ENCODE results near the gene PARD3B. TPM values are rescaled to one million over a fixed set of nuclear protein-coding genes. Genes with fewer than 3 reads are reported as not detected.

The PARD3B gene
- total and polyA plus RNA-seq, 3 experiments from 2014 or later, result 0.11 to 0.26 TPM; not detected in 1

GRCh38 chr2:205361272-205361671 lies 816.0 kb downstream of the PARD3B start:
- Histone ChIP-seq H3K4me1 (ENCODE audit: insufficient read depth, low read length) (no peaks in the 10 kb centered on the region), H3K27me3 (ENCODE audit: insufficient read depth, low read length, poor library complexity, severe bottlenecking) (no peaks in the 10 kb centered on the region), H3K36me3 (ENCODE audit: insufficient read depth, low read length) (no peaks in the 10 kb centered on the region), H3K9me3 (ENCODE audit: low read length) (no peaks in the 10 kb centered on the region), H3K4me3 (ENCODE audit: low read length) (no peak overlapping the region), H3K27ac (ENCODE audit: low read depth, low read length) (no peak overlapping the region)
- ChIA-PET CTCF (no interaction called here), POLR2A (interaction anchor here (0.6 kb wide), 1 partner anchor 197 kb away, joined by 3 read pairs; no protein-coding TSS in a partner anchor)
- H3K4me1 Mint-ChIP-seq, result no peaks in the 10 kb centered on the region
- H3K27me3 Mint-ChIP-seq, result peaks cover 0 to 1% of the 10 kb centered on the region in 2 donors
- no peaks in the 10 kb centered on the region for H3K36me3 Mint-ChIP-seq
- no peak overlapping the region for H3K27ac Mint-ChIP-seq
- peaks cover 0 to 2% (median 0%) of the 10 kb centered on the region in 5 donors for H3K9me3 Mint-ChIP-seq
- no peak for DNase-seq
- no peak overlapping the region for H3K4me3 Mint-ChIP-seq

GRCh38 chr2:205361970-205362369 lies 816.7 kb downstream of the PARD3B start:
- peaks cover 0 to 1% of the 10 kb centered on the region in 2 donors for H3K27me3 Mint-ChIP-seq
- no peaks in the 10 kb centered on the region for H3K4me1 ChIP-seq (ENCODE audit: insufficient read depth, low read length)
- H3K4me3 ChIP-seq (ENCODE audit: low read length), result no peak overlapping the region
- no peaks in the 10 kb centered on the region for H3K36me3 Mint-ChIP-seq
- no peak overlapping the region for H3K27ac Mint-ChIP-seq
- CTCF ChIA-PET, result no interaction called here
- no peaks in the 10 kb centered on the region for H3K9me3 ChIP-seq (ENCODE audit: low read length)
- no peaks in the 10 kb centered on the region for H3K27me3 ChIP-seq (ENCODE audit: insufficient read depth, low read length, poor library complexity, severe bottlenecking)
- H3K9me3 Mint-ChIP-seq, result peaks cover 0 to 2% (median 0%) of the 10 kb centered on the region in 5 donors
- no peak for DNase-seq
- no peak overlapping the region for H3K27ac ChIP-seq (ENCODE audit: low read depth, low read length)
- POLR2A ChIA-PET, result no interaction called here
- H3K4me1 Mint-ChIP-seq, result no peaks in the 10 kb centered on the region
- no peak overlapping the region for H3K4me3 Mint-ChIP-seq
- H3K36me3 ChIP-seq (ENCODE audit: insufficient read depth, low read length), result no peaks in the 10 kb centered on the region

- no peak overlapping the region for H3K27ac ChIP-seq (ENCODE audit: low read depth, low read length)
Measured at GRCh38 chr2:205364261-205364660, 819.0 kb downstream of the PARD3B start.

GRCh38 chr2:205366336-205367060 lies 821.2 kb downstream of the PARD3B start:
- Histone ChIP-seq H3K36me3 (ENCODE audit: insufficient read depth, low read length) (no peaks in the 10 kb centered on the region), H3K9me3 (ENCODE audit: low read length) (no peaks in the 10 kb centered on the region), H3K4me1 (ENCODE audit: insufficient read depth, low read length) (no peaks in the 10 kb centered on the region), H3K4me3 (ENCODE audit: low read length) (no peak overlapping the region), H3K27ac (ENCODE audit: low read depth, low read length) (no peak overlapping the region), H3K27me3 (ENCODE audit: insufficient read depth, low read length, poor library complexity, severe bottlenecking) (no peaks in the 10 kb centered on the region)
- Mint-ChIP-seq H3K4me1 (no peaks in the 10 kb centered on the region), H3K27me3 (peaks cover 0 to 4% of the 10 kb centered on the region in 2 donors), H3K36me3 (no peaks in the 10 kb centered on the region), H3K4me3 (no peak overlapping the region), H3K9me3 (no peaks in the 10 kb centered on the region), H3K27ac (no peak overlapping the region)
- ChIA-PET CTCF (no interaction called here), POLR2A (no interaction called here)
- no peak for DNase-seq

More at GRCh38 chr2:205364261-205364660, 819.0 kb downstream of the PARD3B start:
- H3K4me1 ChIP-seq (ENCODE audit: insufficient read depth, low read length), result no peaks in the 10 kb centered on the region
- H3K27me3 ChIP-seq (ENCODE audit: insufficient read depth, low read length, poor library complexity, severe bottlenecking), result no peaks in the 10 kb centered on the region
- no peak overlapping the region for H3K4me3 ChIP-seq (ENCODE audit: low read length)
- H3K9me3 ChIP-seq (ENCODE audit: low read length), result no peaks in the 10 kb centered on the region
- no peak overlapping the region for H3K4me3 Mint-ChIP-seq
- no peaks in the 10 kb centered on the region for H3K4me1 Mint-ChIP-seq
- H3K27ac Mint-ChIP-seq, result no peak overlapping the region
- no peaks in the 10 kb centered on the region for H3K36me3 ChIP-seq (ENCODE audit: insufficient read depth, low read length)
- POLR2A ChIA-PET, result no interaction called here
- no peaks in the 10 kb centered on the region for H3K9me3 Mint-ChIP-seq
- DNase-seq, result no peak
- H3K36me3 Mint-ChIP-seq, result no peaks in the 10 kb centered on the region
- CTCF ChIA-PET, result no interaction called here
- peaks cover 0 to 1% of the 10 kb centered on the region in 2 donors for H3K27me3 Mint-ChIP-seq

- no peak for DNase-seq
- H3K4me3 ChIP-seq (ENCODE audit: low read length), result no peak overlapping the region
- Mint-ChIP-seq H3K9me3 (no peaks in the 10 kb centered on the region), H3K4me3 (no peak overlapping the region), H3K27ac (no peak overlapping the region), H3K36me3 (no peaks in the 10 kb centered on the region), H3K4me1 (no peaks in the 10 kb centered on the region), H3K27me3 (peaks cover 0 to 4% of the 10 kb centered on the region in 2 donors)
- ChIA-PET CTCF (no interaction called here), POLR2A (no interaction called here)
- H3K4me1 ChIP-seq (ENCODE audit: insufficient read depth, low read length), result no peaks in the 10 kb centered on the region
- H3K27me3 ChIP-seq (ENCODE audit: insufficient read depth, low read length, poor library complexity, severe bottlenecking), result no peaks in the 10 kb centered on the region
- H3K9me3 ChIP-seq (ENCODE audit: low read length), result no peaks in the 10 kb centered on the region
- no peak overlapping the region for H3K27ac ChIP-seq (ENCODE audit: low read depth, low read length)
- H3K36me3 ChIP-seq (ENCODE audit: insufficient read depth, low read length), result no peaks in the 10 kb centered on the region
Measured at GRCh38 chr2:205367331-205367935, 822.2 kb downstream of the PARD3B start.

GRCh38 chr2:205369813-205370212 lies 824.5 kb downstream of the PARD3B start:
- no peak overlapping the region for H3K27ac Mint-ChIP-seq
- no peaks in the 10 kb centered on the region for H3K4me1 Mint-ChIP-seq
- ChIA-PET POLR2A (no interaction called here), CTCF (no interaction called here)
- no peaks in the 10 kb centered on the region for H3K36me3 Mint-ChIP-seq
- H3K9me3 Mint-ChIP-seq, result no peaks in the 10 kb centered on the region
- no peaks in the 10 kb centered on the region for H3K27me3 ChIP-seq (ENCODE audit: insufficient read depth, low read length, poor library complexity, severe bottlenecking)
- peaks cover 0 to 4% of the 10 kb centered on the region in 2 donors for H3K27me3 Mint-ChIP-seq
- H3K9me3 ChIP-seq (ENCODE audit: low read length), result no peaks in the 10 kb centered on the region
- no peaks in the 10 kb centered on the region for H3K4me1 ChIP-seq (ENCODE audit: insufficient read depth, low read length)
- DNase-seq, result no peak
- H3K4me3 Mint-ChIP-seq, result no peak overlapping the region
- no peak overlapping the region for H3K27ac ChIP-seq (ENCODE audit: low read depth, low read length)
- no peaks in the 10 kb centered on the region for H3K36me3 ChIP-seq (ENCODE audit: insufficient read depth, low read length)
- no peak overlapping the region for H3K4me3 ChIP-seq (ENCODE audit: low read length)

- H3K4me1 Mint-ChIP-seq, result no peaks in the 10 kb centered on the region
- ChIA-PET POLR2A (no interaction called here), CTCF (no interaction called here)
- H3K9me3 Mint-ChIP-seq, result peaks cover 0 to 2% (median 0%) of the 10 kb centered on the region in 5 donors
- no peak overlapping the region for H3K4me3 Mint-ChIP-seq
- Histone ChIP-seq H3K36me3 (ENCODE audit: insufficient read depth, low read length) (no peaks in the 10 kb centered on the region), H3K27me3 (ENCODE audit: insufficient read depth, low read length, poor library complexity, severe bottlenecking) (no peaks in the 10 kb centered on the region), H3K9me3 (ENCODE audit: low read length) (no peaks in the 10 kb centered on the region), H3K27ac (ENCODE audit: low read depth, low read length) (no peak overlapping the region), H3K4me1 (ENCODE audit: insufficient read depth, low read length) (no peaks in the 10 kb centered on the region), H3K4me3 (ENCODE audit: low read length) (no peak overlapping the region)
- peaks cover 0 to 4% of the 10 kb centered on the region in 2 donors for H3K27me3 Mint-ChIP-seq
- no peaks in the 10 kb centered on the region for H3K36me3 Mint-ChIP-seq
- no peak for DNase-seq
- H3K27ac Mint-ChIP-seq, result no peak overlapping the region
Measured at GRCh38 chr2:205370726-205371125, 825.5 kb downstream of the PARD3B start.

- Histone ChIP-seq H3K9me3 (ENCODE audit: low read length) (no peaks in the 10 kb centered on the region), H3K36me3 (ENCODE audit: insufficient read depth, low read length) (no peaks in the 10 kb centered on the region), H3K4me1 (ENCODE audit: insufficient read depth, low read length) (no peaks in the 10 kb centered on the region), H3K27me3 (ENCODE audit: insufficient read depth, low read length, poor library complexity, severe bottlenecking) (no peaks in the 10 kb centered on the region), H3K27ac (ENCODE audit: low read depth, low read length) (no peak overlapping the region), H3K4me3 (ENCODE audit: low read length) (no peak overlapping the region)
- Mint-ChIP-seq H3K36me3 (no peaks in the 10 kb centered on the region), H3K4me3 (no peak overlapping the region), H3K27ac (peak overlapping the region in 1 of 8 donors; percentile 17), H3K27me3 (peaks cover 0 to 7% of the 10 kb centered on the region in 2 donors), H3K9me3 (peaks cover 0 to 3% (median 0%) of the 10 kb centered on the region in 5 donors), H3K4me1 (no peaks in the 10 kb centered on the region)
- ChIA-PET CTCF (no interaction called here), POLR2A (no interaction called here)
- no peak for DNase-seq
Measured at GRCh38 chr2:205372141-205372540, 826.9 kb downstream of the PARD3B start.

All from CD8-positive, alpha-beta memory T cell (primary cell).